GM21390 (cell line): Measurements from ENCODE around the gene FZD8.
A peak's percentile ranks its signal among the peaks of the same experiment; 100 is the strongest.

ENCODE experiments used
- ATAC-seq: cut with Tn5 transposase; IDR thresholded peaks from one replicate; pipeline ENCODE4 v1.9.1; 2021; ENCODE audit not compliant: unreplicated experiment

The FZD8 gene

DNA sequence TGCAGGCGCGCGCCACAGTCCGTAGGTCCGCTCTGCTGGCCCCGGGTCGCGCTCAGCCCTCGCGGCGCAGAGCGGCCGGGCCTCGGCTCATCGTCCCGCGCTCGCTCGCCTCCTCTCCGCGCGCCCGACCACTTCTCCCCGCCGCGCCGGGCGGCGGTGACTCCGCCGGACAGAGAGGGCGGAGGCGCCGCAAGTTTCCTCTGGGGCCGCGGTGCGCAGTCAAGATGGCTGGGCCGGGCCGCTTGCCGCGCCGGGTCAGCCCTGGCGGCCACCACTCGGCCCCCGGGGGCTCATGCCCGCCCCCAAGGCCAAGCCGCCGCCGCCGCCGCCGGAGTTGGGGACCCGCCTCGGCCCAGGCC lies 441 bp downstream of the FZD8 start:
- ATAC-seq = peak; percentile 30

DNA sequence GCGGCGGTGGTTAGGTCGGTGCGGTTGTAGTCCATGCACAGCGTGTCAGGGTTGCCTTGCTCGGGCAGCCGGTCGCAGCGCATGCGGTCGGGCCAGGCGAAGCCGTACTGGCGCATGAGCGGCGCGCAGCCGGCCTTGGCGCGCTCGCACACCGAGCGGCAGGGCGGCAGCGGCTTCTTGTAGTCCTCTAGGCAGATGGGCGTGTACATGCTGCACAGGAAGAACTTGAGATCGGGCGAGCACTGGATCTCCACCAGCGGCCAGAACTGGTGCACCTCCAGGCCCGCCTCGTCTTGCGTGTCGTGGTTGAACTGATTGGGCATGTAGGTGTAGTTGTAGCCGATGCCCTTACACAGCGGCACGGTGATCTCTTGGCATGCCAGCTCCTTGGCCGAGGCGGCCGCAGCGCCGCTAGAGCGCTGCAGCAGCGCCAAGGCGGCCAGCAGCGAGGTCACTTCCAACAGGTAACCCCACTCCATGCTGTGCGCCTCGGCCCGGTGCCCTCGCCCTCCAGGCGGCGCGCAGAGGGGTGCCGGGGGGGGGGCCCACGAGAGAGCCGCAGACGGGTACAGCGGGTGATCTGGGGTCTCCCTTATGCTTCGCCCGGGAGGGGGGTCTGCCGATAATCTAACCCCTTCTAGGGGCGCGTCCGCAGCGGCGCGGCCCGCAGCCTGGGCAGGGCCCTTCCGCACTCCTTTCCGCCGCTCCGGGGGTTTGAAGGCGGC lies 983 bp downstream of the FZD8 start:
- ATAC-seq = peak; percentile 30

DNA sequence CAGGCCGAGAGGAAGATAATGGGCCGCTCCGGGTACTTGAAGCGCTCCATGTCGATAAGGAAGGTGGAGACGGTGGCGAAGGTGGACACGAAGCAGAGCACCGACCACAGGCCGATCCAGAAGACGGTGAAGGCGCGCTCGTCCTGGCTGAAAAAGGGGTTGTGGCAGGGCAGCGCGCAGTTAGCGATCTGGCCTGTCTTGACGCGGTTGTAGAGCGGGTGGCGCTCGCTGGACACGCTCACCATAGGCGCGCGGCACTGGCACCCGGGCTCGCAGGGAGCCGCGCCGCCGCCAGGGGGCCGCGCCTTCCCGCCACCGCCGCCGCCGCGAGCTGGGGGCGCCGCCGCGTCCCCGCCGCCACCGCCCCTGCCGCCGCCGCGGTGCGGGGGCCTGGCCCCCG lies 1.6 kb downstream of the FZD8 start:
- ATAC-seq = peak; percentile 20

DNA sequence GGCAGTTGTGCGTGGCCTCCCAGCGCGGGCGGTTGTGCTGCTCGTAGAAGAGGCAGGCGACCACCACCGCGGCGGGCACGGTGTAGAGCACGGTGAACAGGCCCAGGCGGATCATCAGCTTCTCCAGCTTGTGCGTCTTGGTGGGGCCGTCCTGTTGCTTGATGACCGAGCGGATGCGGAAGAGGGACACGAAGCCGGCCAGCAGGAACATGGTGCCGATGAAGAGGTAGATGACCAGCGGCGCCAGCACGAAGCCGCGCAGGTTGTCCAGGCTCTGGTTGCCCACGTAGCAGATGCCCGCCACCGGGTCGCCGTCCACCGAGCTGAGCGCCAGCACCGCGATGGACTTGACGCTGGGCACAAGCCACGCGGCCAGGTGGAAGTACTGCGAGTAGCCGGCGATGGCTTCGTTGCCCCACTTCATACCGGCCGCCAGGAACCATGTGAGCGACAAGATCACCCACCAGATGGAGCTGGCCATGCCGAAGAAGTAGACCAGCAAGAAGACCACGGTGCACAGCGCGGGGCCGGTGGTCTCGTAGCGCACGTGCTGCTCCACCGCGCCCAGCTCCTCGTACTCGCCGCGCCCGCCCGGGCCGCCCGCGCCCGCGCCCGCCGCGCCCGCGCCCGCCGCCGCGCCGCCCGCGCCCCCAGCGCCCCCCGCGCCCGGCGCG lies 2.2 kb downstream of the FZD8 start:
- ATAC-seq = no peak

DNA sequence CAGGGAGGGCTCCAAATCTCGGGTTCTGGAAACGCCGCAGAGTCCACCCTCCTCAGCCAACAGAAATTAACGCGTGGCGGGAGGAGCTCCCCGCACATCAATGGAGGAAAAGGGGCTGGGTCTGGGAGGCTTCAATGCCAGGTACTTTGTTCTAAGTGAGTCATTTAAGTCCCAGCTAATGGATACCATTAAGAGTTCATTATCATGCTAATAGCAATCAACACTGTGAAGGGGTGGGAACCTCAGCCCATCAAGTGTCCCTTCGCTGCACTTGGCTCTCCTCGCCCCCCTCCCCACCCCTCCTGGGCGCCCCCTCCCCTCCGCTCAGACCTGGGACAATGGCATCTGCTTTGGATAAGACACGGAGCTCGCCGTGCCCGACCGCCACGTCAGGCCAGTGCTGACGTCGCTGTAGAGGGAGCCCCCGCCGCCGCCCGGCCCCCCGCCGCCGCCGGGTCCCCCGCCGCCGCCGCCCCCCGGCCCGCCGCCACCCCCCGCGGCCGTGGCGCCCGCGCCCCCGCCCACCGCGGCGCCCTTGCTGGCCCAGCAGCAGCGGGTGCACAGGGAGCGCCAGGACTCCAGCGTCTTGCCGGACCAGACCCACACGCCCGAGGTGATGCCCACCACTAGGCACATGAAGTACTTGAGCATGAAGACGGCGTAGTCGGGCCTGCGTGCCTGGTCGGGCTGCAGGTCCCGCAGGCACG lies 2.9 kb downstream of the FZD8 start:
- no peak for ATAC-seq

DNA sequence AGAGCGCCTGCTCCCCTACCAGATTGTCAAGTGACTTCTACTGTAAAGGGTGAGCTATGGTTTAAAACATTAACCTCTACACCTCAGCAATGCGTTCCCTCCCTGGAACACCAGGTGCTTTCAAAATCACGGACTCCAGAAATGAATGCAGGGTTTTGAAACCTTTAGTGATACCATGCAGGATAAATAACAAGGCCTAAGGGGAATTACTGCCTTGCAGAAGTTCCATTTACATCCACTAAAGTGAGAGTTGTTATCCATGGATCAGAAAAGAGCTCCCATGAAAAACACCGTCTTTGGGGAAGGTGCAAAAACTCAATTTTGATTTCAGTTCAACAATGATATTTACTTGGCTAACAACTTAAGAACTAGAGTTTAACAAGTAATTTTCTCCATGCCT lies 4.0 kb downstream of the FZD8 start:
- no peak for ATAC-seq

DNA sequence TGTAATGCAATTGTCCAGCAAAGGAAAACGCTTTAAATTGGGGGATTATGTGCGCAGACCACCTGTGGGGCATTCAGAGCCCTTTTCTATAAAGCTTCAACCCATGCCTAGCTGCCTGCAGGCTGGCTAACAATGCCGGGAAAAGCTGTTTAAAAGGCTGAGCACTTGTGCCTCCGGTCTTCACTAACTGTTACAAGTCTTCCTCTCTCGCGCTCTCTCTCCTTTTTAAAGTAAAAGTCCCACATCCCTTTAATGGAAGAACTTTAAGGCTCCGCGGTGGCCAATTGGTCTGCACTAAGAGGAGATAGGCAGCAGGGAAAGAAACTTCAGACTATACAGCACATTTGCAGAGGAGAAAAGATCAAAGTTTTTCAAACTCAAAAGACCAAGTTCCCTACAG lies 4.6 kb downstream of the FZD8 start:
- no peak for ATAC-seq

DNA sequence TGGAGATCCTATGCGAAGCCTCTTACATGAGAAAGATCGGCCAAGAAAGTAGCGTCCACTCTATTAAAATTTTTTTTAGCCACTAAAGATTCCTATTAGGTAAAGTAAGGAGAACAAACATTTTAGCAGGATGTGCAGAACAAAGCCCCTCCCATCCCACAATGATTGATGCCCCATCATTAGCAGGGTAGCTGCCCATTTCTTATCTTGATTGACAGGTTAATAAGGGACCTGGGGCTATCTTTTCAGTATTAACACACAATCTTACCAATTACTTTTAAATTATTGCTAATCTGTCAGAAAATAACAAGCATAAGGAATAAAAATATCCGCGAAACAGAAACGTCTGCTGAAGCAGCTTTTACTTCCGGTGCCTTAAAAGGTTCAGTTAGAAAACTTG lies 5.1 kb downstream of the FZD8 start:
- no peak for ATAC-seq

DNA sequence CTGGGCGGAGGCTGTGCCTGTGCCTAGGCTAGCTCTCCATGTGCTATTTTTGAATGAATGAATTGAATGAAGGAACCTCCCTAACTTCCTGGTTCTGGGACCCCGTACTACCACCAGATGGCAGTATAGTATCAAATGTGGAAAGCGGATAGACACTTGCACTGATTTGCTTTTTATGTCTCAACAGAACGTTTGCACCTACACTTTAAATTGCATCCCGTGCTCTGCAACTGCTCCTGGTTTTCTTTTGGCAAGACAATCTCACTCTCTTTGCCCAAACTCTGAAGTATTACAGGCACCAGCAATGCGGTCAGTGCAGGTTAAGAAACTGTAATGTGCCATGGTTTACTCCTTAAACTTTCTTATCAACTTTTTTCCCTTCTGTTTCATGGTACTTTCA lies 6.5 kb downstream of the FZD8 start:
- ATAC-seq = peak; percentile 81

DNA sequence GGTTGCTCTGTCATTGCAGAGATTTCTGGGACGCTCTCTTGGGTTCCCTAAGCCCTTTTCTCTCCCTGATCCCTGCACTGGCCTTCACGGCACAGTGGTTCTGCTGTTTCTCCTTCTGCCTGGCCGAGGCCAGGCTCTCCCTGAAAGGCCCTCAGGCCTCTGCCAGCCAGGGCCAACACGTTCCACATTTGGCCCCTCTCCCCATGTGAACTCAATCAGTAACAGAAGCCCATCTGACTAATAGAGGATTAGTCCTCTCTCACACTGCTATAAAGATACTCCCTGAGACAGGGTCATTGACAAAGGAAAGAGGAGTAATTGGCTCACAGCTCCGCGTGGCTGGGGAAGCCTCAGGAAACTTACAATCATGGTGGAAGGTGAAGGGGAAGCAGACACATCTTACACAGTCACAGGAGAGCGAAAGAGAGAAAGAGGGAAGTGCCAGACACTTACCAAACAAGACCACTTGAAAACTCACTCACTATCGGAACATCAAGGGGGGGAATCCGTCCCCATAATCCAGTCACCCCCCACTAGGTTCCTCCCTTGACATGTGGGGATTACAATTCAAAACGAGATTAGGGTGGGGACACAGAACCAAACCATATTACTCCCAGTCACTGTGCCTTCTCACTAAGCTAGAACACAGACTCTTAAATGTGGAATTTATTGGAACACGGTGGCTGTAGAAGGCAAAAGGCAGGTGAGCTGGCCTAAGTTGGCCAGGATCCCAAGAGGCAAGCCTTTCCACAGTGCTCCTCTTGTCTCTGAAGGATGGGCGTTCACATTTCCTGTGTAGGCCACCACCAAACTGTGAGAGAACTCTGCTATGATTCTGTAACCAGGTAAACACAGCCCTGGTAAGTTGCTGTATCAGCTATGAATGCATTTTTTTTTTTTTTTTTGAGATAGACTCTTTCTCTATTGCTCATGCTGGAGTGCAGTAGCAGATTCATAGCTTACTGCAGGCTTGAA lies 8.8 kb downstream of the FZD8 start:
- no peak for ATAC-seq

DNA sequence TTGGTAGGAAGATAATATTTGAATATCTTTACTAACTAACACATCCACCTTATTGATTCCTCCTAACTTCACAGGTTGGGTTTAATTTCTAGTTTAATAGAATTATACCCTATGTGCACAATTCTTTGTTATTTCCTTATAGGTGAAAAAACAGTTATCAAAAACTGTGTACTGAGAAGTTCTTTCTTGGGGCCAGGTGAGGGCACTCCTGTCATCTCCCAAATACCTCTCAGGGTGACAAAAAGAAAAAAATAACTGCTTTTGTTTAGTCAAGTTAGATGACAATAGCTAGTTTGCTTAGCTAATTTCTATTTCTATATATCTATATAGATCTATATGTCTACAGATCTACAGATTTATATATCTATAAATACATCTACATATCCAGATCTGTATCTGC lies 10.1 kb downstream of the FZD8 start:
- no peak for ATAC-seq

DNA sequence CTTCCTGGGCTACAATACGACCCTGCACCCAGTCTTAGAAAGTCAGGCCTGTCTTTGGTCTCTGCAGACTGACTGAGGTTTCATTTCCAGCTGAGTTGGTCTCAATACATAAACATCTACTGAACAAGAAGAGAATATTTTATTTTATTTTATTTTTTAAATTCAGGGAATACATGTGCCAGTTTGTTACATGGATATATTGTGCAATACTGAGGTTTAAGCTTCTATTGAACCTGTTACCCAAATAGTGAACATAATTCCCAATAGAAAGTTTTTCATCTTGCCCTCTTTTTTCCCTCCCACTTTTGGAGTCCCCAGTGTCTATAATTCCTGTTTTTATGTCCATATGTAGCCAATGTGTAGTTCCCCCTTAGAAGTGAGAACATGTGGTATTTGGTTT lies 10.7 kb downstream of the FZD8 start:
- ATAC-seq = no peak

DNA sequence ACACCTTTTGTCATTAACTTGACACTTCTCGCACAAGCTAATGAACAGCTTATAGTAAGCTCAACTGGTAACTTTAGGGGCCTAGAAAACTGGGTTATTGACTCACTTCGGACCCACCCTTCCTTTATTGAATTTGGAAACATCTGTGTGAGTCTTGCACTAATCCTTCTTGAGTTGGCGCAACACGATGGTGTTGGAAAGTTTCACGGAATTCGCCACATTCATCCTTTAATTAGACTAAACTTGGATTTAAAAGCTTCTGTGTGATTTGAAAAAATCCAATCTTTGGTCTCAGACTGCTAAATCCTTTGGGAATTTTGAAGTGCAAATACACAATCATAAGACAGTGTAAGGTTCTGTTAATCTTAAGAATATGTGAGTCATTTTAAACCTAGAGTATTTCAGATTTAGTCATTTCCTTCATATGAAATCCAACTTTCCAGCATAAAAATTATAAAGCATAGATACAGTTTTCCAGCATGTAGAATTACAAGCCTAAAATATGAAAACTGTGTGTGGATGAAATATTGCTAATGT lies 15.1 kb downstream of the FZD8 start:
- no peak for ATAC-seq

DNA sequence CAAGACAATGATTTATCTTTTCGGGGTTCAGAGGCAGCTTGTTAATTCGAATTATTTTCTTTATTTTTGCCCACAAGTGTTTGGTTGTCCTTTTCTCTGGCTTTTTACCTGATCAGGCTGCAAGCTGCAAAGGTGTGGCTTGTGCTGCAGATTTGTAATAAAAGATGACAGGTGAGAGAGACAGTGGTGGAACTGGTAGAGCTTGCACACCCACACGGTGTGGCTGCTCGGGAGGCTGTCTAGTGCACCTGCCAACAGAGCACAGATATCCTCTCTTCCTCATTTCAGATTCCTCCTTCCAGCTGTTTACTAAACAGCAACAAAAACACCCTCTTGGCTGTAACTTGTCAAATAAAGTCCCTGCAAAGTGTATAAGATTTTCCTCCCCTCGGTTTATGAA lies 27.8 kb downstream of the FZD8 start:
- ATAC-seq = no peak

DNA sequence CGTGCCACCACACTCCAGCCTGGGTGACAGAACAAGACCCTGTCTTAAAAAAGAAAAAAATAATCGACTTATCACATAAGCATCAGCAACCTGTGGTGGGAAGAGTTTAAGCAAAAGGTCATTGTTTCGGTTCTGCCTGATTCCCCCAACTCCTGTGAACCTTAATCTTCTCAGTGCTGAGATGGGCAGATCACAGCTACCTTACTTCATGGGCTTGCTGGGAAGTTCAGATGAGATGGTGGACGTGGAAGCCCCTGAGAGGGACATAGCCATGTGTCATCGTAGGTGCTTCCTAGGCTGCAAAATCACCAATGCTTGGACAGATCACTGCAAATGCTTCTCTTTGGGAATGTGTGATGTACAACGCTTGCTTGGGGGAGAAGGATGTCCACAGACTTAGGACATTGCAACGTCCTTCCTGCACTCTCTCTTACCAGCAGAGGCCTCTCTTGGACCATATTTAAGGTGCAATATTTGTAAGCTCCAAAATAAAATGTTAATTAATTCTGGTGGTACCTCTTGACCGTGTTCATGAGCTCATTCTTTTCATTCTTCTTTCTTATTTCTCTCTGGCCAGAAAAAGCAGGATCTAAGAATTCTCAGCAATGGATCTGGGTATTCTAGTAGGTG lies 28.4 kb downstream of the FZD8 start:
- no peak for ATAC-seq

DNA sequence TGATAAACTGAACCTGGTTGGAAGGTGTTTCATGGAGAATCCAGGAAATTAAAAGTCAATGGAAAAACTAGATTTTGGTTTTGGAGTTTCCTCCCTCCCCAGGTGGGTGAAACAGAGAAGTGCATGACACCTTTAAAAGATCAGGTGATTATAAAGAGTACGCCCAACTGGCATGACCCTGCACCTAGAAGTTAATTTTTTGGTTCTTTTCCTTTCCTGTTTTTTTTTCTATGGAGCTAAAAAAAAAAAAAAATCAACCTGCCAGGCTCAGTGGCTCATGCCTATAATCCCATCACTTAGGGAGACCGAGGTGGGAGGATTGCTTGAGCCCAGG lies 29.0 kb downstream of the FZD8 start:
- no peak for ATAC-seq

DNA sequence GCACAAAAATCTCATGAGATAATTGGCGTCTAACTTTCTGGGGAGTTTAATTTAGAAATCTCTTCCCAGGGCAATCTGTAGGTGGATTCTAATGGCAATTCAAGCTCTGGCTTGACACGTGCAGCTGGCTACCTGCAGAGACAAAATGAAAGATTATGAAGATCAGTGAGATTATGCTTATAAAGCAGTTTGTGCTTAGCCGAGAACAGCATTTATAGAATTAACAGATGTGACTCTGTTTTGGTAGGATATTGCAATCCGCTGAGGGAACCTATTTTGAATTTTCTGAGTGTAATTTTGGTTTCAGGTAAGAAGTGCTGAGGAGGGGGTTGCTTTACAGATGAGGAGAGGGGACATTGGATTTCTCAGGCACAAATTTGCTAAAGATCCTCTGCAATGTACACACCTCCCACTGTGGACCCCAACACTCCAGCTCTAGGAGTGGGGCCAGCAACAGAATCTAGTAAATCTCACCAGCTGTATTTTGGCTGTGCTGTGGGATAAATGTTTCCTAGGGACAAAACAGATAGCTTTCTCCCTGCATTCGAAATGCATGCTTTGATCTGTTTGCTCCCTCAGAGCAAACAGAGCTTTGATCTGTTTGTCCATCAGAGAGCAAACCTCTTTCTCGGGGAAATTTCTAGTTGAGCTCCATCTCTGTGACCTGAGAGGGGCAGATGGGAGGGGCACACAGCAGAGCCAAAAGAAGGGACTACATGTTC lies 29.6 kb downstream of the FZD8 start:
- no peak for ATAC-seq

DNA sequence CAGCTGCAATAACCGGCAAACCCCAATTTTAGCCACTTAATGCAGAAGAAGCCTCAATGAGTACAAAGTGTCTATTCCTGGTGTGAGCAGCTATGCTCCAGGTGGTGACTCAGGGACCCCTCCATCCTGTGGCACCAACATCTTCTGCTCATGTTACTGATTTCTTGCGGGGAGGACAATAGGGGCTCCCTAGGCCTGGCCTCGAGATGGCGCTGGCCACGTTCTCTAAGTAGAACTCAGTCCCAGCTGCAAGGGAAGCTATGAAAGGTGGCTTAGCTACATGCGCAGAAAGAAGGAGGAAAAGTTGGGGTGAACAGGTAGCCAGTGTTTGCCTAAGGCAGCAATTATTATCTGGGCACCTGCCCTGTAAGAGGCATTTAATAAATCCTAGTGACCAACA lies 30.3 kb downstream of the FZD8 start:
- no peak for ATAC-seq

DNA sequence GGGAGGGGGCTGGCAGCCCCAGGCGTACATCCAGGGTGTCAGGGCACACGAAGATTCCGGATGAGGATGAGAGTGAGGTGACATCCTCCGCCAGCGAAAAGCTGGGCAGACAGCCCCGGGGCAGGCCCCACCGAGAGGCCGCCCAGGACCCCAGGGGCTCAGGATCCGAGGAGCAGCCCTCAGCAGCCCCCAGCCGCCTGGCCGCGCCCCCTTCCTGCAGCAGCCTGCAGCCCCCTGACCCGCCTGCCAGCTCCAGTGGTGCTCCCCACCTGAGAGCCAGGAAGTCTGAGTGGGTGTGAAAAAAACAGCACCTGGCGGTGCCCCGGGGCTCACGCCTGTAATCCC lies 33.8 kb downstream of the FZD8 start:
- no peak for ATAC-seq
